ENCODE measurements around the gene PCBP3. TPM values are rescaled to one million over a fixed set of nuclear protein-coding genes. Genes with fewer than 3 reads are reported as not detected.

The PCBP3 gene
- total RNA-seq, 8 experiments from 2014 or later = 2.5 to 20.9 (median 10.0) TPM

DNA sequence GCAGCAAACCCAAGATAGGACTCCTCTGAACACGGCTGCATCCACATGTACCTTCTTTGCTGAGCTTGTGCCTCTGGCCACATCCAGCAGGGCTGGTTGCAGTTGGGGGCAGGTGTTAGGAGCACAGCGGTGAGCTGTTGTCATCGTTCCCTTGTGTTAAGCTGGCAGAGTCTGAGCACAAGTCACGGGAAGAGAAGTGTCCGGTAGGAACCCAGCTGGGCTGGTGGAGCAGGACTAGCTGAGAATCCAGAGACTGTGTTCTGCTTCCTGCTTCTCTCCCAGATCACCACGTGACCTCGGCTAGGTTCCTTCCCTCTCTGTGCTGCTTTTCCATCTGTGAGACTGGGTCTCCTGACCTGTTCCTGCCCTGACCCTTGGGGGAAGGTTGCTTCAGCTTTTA, 105.1 kb downstream of the PCBP3 start:
- Histone ChIP-seq H3K27ac (no peak overlapping the region), H3K4me1 (replicated peaks in 1 of 2) (peaks cover 0 to 3% of the 10 kb centered on the region in 2 donors), H3K4me3 (no peak overlapping the region)
- WGBS, 10 experiments = 30 to 100% (median 88%) methylated on average over 1 to 6 of the region's 7 CpGs; no CpG with 5 or more reads in 3 of the 10 experiments
- no peak for ATAC-seq (replicated peaks in 6 of 8)
- in situ Hi-C loops (cut with MboI; ENCODE audit: low pct_unique_long_range_greater_than_20kb in 2 of 9, low sequenced_read_pairs in 9 of 9, unreplicated experiment in 9 of 9) = no loop called here

DNA sequence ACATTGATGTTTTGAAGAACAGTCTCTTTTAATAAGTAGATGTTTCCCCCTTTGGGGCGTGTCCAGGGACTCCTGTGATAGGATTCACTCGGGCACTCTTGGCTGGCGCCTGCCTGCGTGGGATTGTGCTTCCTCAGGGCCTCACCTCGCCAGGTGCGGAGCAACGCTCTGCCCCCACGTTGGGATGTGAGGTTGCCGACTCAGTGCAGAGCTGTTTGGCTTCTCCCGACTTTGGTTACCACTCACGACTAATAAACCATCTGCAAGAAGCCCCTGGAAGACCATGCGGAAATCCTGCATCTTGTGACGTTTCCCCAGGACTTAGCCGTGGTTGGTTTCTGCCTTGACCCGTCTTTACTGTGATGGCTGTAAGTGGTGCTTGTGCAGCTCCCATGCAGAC, 106.4 kb downstream of the PCBP3 start:
- no peak for ATAC-seq (replicated peaks in 6 of 8)
- Histone ChIP-seq H3K4me3 (no peak overlapping the region), H3K27ac (no peak overlapping the region), H3K4me1 (replicated peaks in 1 of 2) (peaks cover 0 to 3% of the 10 kb centered on the region in 2 donors)
- 80 to 100% (median 85%) methylated on average over 2 to 12 of the region's 15 CpGs; no CpG with 5 or more reads in 5 of the 10 experiments for WGBS, 10 experiments
- in situ Hi-C loops (cut with MboI; ENCODE audit: low pct_unique_long_range_greater_than_20kb in 2 of 9, low sequenced_read_pairs in 9 of 9, unreplicated experiment in 9 of 9) = no loop called here

DNA sequence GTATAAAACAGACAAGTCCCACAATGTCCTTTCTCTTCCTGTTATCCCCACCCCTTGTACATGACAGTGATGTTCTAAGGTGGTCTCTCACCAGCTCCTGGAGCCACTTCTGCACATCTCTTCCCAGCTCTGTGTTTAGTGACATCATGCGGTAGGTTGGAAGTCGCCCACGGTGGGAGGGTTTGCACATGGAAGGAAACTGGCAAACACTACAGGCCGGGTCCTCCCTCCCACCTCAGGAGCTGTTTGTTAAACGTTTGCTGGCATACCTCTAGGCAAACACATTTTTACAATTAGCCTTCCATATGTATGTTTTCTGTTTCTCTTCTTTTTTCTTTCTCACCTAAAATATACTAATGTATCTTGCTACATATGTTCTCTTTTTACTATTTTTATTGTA, 107.4 kb downstream of the PCBP3 start:
- H3K27ac ChIP-seq = no peak overlapping the region
- peaks cover 0 to 3% of the 10 kb centered on the region in 2 donors for H3K4me1 ChIP-seq (replicated peaks in 1 of 2)
- in situ Hi-C loops (cut with MboI; ENCODE audit: low pct_unique_long_range_greater_than_20kb in 2 of 9, low sequenced_read_pairs in 9 of 9, unreplicated experiment in 9 of 9) = no loop called here
- 6 to 83% (median 59%) methylated on average over 2 to 5 of the region's 5 CpGs; no CpG with 5 or more reads in 2 of the 10 experiments for WGBS, 10 experiments
- peak in 1 of 8 experiments; percentile 40 for ATAC-seq (replicated peaks in 6 of 8)
- no peak overlapping the region for H3K4me3 ChIP-seq

DNA sequence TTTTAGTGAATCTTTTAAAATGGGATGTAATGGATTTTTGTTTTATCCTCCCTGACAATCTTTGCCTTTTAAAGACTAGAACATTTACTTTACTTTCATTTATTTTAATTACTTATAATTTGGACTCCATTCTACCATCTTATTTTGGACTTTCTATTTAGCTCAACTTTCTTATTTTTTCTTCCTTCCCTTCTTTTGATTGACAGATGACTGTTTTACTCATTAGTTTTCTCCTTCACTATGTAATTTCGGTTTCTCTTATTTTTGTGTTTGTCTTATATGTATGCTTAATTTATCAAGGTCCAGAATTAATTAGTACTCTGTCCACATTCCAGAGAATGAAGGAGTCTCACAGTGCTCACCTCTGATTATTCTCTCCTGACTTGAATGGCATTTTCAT, 109.9 kb downstream of the PCBP3 start:
- no peaks in the 10 kb centered on the region for H3K4me1 ChIP-seq (replicated peaks in 1 of 2)
- no peak overlapping the region for H3K4me3 ChIP-seq
- ATAC-seq (replicated peaks in 6 of 8) = no peak
- H3K27ac ChIP-seq = no peak overlapping the region
- 0 to 100% (median 89%) methylated on average over 1 of the region's 1 CpG; no CpG with 5 or more reads in 1 of the 10 experiments for WGBS, 10 experiments
- in situ Hi-C loops (cut with MboI; ENCODE audit: low pct_unique_long_range_greater_than_20kb in 2 of 9, low sequenced_read_pairs in 9 of 9, unreplicated experiment in 9 of 9) = no loop called here

DNA sequence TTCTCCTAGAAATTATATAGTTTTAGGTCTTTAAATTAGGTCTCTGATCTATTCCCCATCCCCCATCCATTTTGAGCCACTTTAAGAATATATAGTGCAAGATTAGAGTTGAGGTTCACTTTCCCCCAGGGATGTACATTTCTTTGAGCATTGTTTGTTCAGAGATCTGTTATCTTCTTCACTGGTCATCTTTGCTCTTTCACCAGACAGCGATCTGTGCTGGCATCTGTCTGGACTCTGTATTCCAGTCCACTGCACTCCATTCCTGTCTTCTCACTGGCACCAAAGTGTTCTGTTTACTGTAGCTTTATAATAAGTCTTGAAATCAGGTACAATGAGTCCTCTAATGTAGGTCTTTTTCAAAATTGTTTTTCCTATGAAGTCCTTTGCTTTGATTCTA, 112.5 kb downstream of the PCBP3 start:
- Histone ChIP-seq H3K27ac (no peak overlapping the region), H3K4me3 (no peak overlapping the region), H3K4me1 (replicated peaks in 1 of 2) (no peaks in the 10 kb centered on the region)
- WGBS, 10 experiments = 67 to 100% (median 100%) methylated on average over 1 of the region's 1 CpG; no CpG with 5 or more reads in 5 of the 10 experiments
- ATAC-seq (replicated peaks in 6 of 8) = no peak
- in situ Hi-C loops (cut with MboI; ENCODE audit: low pct_unique_long_range_greater_than_20kb in 2 of 9, low sequenced_read_pairs in 9 of 9, unreplicated experiment in 9 of 9) = no loop called here

DNA sequence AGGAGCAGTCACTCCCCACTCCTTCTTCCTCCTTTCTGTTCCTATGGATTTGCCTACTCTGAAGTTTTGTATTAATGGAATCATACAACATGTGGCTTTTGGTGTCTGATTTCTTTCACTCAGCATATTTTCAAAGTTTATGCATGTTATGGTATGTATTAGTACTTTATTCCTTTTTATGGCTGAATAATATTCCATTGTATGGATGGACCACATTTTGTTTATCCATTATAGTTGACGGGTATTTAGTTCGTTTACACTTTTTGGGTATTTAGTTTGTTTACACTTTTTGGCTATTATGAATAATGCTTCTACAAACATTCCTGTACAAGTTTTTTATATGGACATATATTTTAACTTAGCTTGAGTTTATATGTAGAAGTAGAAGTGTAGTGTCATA, 113.1 kb downstream of the PCBP3 start:
- no peak overlapping the region for H3K27ac ChIP-seq
- WGBS, 10 experiments = 70 to 100% (median 90%) methylated on average over 1 to 2 of the region's 2 CpGs; no CpG with 5 or more reads in 1 of the 10 experiments
- in situ Hi-C loops (cut with MboI; ENCODE audit: low pct_unique_long_range_greater_than_20kb in 2 of 9, low sequenced_read_pairs in 9 of 9, unreplicated experiment in 9 of 9) = no loop called here
- no peak for ATAC-seq (replicated peaks in 6 of 8)
- no peak overlapping the region for H3K4me3 ChIP-seq
- H3K4me1 ChIP-seq (replicated peaks in 1 of 2) = no peaks in the 10 kb centered on the region

DNA sequence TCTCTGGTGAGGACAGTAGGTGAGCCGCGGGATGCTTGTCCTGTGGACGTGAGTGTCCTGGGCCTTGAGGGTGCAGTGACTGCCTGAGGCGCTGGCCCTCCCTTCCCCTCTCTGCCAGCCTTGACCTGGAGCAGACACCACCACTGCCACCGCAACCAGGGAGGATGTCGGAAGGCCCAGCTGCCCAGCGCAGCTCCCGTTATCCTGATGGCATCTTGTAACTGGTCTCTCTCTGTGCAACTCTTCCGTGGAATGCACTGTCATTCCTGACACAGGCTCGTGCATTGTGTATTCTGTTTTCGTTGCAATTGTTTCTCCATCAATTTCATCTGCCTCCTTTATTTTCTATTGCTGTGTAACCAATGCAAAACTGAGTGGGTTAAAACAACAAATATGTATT, 118.2 kb downstream of the PCBP3 start:
- Histone ChIP-seq H3K27ac (no peak overlapping the region), H3K4me3 (no peak overlapping the region), H3K4me1 (replicated peaks in 1 of 2) (peaks cover 0 to 4% of the 10 kb centered on the region in 2 donors)
- ATAC-seq (replicated peaks in 6 of 8) = peak in 1 of 8 experiments; percentile 76
- in situ Hi-C loops (cut with MboI; ENCODE audit: low pct_unique_long_range_greater_than_20kb in 2 of 9, low sequenced_read_pairs in 9 of 9, unreplicated experiment in 9 of 9) = no loop called here
- 40 to 100% (median 84%) methylated on average over 1 to 9 of the region's 11 CpGs; no CpG with 5 or more reads in 2 of the 10 experiments for WGBS, 10 experiments

DNA sequence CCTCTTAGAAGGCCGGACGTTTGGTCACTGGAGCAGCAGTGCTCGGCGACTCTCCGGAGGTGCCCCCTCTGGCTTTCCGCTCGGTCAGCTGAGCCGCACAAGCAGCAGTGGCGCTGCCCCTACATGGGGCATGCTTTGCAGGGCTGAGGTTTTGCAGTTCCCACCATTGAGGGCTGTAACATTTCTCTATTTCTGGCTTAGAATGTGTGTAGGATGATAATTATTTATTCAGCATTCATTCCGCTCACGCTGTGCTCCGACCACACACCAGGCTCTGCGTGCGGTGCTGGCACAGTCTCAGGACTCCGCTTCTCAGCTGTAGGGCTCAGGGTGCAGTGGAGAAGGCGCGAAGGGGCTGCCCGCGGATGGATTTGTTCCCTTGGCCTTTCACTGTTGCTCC, 119.5 kb downstream of the PCBP3 start:
- Histone ChIP-seq H3K4me1 (replicated peaks in 1 of 2) (peaks cover 0 to 11% of the 10 kb centered on the region in 2 donors), H3K4me3 (no peak overlapping the region), H3K27ac (no peak overlapping the region)
- in situ Hi-C loops (cut with MboI; ENCODE audit: low pct_unique_long_range_greater_than_20kb in 2 of 9, low sequenced_read_pairs in 9 of 9, unreplicated experiment in 9 of 9) = no loop called here
- ATAC-seq (replicated peaks in 6 of 8) = no peak
- 74 to 100% (median 95%) methylated on average over 1 to 8 of the region's 19 CpGs; no CpG with 5 or more reads in 2 of the 10 experiments for WGBS, 10 experiments

DNA sequence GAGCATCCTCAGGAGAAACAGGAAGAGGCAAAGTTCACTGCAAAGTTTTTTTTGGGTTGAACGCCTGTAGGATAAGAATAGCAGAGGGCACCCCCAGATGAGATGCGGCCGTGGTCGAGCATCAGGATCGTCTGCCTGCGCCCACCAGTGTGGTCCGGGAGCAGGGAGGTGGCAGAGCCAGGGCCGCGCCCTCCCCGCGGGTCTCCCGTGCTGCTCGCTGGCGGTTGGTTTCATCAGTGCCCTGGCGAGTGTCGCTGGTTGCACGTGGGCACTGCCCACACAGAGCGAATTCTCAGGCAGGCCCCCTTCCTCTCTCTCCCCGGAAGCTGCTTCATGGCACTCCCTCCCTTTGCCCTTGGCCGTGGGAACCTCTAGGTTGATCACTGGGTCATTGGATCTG, 120.0 kb downstream of the PCBP3 start:
- Histone ChIP-seq H3K27ac (no peak overlapping the region), H3K4me3 (no peak overlapping the region), H3K4me1 (replicated peaks in 1 of 2) (peaks cover 0 to 11% of the 10 kb centered on the region in 2 donors)
- in situ Hi-C loops (cut with MboI; ENCODE audit: low pct_unique_long_range_greater_than_20kb in 2 of 9, low sequenced_read_pairs in 9 of 9, unreplicated experiment in 9 of 9) = no loop called here
- no peak for ATAC-seq (replicated peaks in 6 of 8)
- 0 to 100% (median 63%) methylated on average over 1 to 12 of the region's 20 CpGs; no CpG with 5 or more reads in 4 of the 10 experiments for WGBS, 10 experiments

DNA sequence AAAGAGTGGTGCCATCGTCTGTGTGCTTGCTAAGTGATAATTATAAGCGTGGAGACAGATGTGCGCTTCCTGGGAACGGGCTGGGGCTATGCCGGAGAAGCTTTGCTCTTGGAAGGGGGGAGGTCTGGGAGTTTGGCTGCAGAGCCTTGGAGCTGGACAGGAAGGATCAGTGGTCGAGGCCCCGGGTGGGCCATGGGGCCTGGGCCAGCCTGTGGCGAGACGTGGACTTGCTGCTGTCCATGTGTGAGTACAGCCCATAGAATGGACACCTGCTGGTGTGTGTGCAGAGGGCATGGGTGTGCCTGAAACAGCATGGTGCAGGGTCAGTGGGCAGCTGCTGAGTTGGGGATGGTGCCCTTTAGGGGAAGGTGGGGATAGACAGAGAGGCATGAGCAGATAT, 121.3 kb downstream of the PCBP3 start:
- peaks cover 0 to 11% of the 10 kb centered on the region in 2 donors for H3K4me1 ChIP-seq (replicated peaks in 1 of 2)
- no peak for ATAC-seq (replicated peaks in 6 of 8)
- in situ Hi-C loops (cut with MboI; ENCODE audit: low pct_unique_long_range_greater_than_20kb in 2 of 9, low sequenced_read_pairs in 9 of 9, unreplicated experiment in 9 of 9) = no loop called here
- WGBS, 10 experiments = 77 to 100% (median 94%) methylated on average over 2 to 5 of the region's 9 CpGs; no CpG with 5 or more reads in 6 of the 10 experiments
- H3K4me3 ChIP-seq = no peak overlapping the region
- H3K27ac ChIP-seq = no peak overlapping the region

DNA sequence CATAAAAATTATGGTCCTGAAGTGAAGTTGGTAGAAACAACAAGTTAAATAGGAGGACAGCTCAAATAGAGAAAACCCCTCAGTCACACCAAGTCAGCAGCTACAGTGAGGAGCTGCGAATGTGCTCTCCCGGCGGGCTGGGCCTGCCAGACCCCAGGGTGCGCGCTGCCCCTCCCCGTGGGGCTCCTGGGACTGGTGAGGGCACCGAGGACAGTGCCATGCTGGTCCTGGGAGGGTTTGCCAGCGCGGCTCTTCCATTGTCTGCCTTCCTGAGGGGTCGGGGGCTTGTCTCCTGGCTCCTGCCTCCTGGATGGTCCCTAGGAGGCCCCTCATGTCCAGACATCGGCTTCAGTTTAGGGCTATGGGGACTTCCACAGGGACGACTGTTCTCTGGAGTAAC, 121.8 kb downstream of the PCBP3 start:
- ATAC-seq (replicated peaks in 6 of 8) = no peak
- Histone ChIP-seq H3K4me3 (no peak overlapping the region), H3K4me1 (replicated peaks in 1 of 2) (peaks cover 0 to 11% of the 10 kb centered on the region in 2 donors), H3K27ac (no peak overlapping the region)
- 33 to 100% (median 80%) methylated on average over 1 to 5 of the region's 12 CpGs; no CpG with 5 or more reads in 5 of the 10 experiments for WGBS, 10 experiments
- in situ Hi-C loops (cut with MboI; ENCODE audit: low pct_unique_long_range_greater_than_20kb in 2 of 9, low sequenced_read_pairs in 9 of 9, unreplicated experiment in 9 of 9) = no loop called here

DNA sequence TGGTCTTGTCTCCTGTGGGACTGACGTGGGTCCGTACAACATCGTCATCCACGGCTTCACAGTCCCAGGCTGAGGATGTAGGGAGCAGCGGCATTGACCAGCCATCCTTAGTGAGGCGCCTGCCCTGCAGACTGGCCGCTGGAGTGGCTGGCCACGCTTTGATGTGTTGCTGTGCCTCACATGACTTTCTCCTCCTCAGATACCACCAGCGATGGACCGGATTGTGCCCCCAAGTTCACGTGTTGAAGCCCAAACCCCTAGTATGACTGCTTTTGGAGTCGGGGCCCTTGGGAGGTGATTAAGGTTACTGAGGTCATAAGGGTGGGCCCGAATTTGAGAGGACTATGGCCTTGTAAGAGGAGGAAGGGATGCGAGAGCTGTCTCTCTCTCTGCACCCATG, 122.5 kb downstream of the PCBP3 start:
- 47 to 100% (median 97%) methylated on average over 2 to 5 of the region's 14 CpGs; no CpG with 5 or more reads in 4 of the 10 experiments for WGBS, 10 experiments
- H3K27ac ChIP-seq = no peak overlapping the region
- in situ Hi-C loops (cut with MboI; ENCODE audit: low pct_unique_long_range_greater_than_20kb in 2 of 9, low sequenced_read_pairs in 9 of 9, unreplicated experiment in 9 of 9) = no loop called here
- H3K4me3 ChIP-seq = no peak overlapping the region
- ATAC-seq (replicated peaks in 6 of 8) = no peak
- peaks cover 0 to 11% of the 10 kb centered on the region in 2 donors for H3K4me1 ChIP-seq (replicated peaks in 1 of 2)

DNA sequence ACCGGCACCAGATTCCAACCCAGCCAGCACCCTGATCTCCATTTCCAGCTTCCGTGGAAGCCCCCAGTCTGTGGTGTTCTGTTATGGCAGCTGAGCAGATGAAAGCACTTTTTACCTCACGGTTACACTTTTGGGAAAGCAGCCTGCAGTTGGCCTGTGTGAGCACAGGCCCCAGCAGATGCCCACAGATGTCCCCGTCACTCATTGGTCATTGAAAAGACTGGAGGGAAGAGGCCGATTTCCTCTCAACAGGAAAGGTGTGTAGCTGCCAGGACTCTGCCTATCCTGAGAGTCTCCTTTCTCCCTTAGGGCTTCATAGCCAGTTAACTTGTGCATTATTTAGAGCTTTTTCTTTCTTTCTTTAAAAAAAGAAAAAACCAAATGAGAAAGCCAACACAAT, 123.0 kb downstream of the PCBP3 start:
- 82 to 100% (median 85%) methylated on average over 1 to 4 of the region's 5 CpGs; no CpG with 5 or more reads in 6 of the 10 experiments for WGBS, 10 experiments
- in situ Hi-C loops (cut with MboI; ENCODE audit: low pct_unique_long_range_greater_than_20kb in 2 of 9, low sequenced_read_pairs in 9 of 9, unreplicated experiment in 9 of 9) = no loop called here

More for the DNA sequence above, 123.0 kb downstream of the PCBP3 start:
- ATAC-seq (replicated peaks in 6 of 8) = no peak
- Histone ChIP-seq H3K4me3 (no peak overlapping the region), H3K27ac (no peak overlapping the region), H3K4me1 (replicated peaks in 1 of 2) (peaks cover 0 to 11% of the 10 kb centered on the region in 2 donors)

All from motor neuron (in vitro differentiated cells).